Measurements from ENCODE around the gene RASD1.

Gene RASD1

GRCh38 chr17:17481860-17482259 is 14.3 kb downstream of the RASD1 start:
- Histone ChIP-seq H3K27ac (ENCODE audit: low read depth, low read length, severe bottlenecking) (no peak overlapping the region), H3K4me3 (ENCODE audit: extremely low read depth, insufficient read depth, low read length, poor library complexity, severe bottlenecking) (no peak overlapping the region), H3K4me1 (ENCODE audit: control insufficient read depth, insufficient read depth, low read length, poor library complexity, severe bottlenecking) (peaks cover 14% of the 10 kb centered on the region), H3K36me3 (ENCODE audit: control insufficient read depth, insufficient read depth, low read length) (peaks cover 52% of the 10 kb centered on the region), H3K9me3 (ENCODE audit: control insufficient read depth, low read length) (no peaks in the 10 kb centered on the region)
- whole genome bisulfite sequencing, 2 experiments (ENCODE audit: insufficient coverage in 2 of 2) = 93% methylated on average over 3 to 4 of the region's 5 CpGs

- Histone ChIP-seq H3K36me3 (ENCODE audit: control insufficient read depth, insufficient read depth, low read length) (peaks cover 47% of the 10 kb centered on the region), H3K4me1 (ENCODE audit: control insufficient read depth, insufficient read depth, low read length, poor library complexity, severe bottlenecking) (peaks cover 14% of the 10 kb centered on the region), H3K27ac (ENCODE audit: low read depth, low read length, severe bottlenecking) (no peak overlapping the region), H3K4me3 (ENCODE audit: extremely low read depth, insufficient read depth, low read length, poor library complexity, severe bottlenecking) (no peak overlapping the region), H3K9me3 (ENCODE audit: control insufficient read depth, low read length) (no peaks in the 10 kb centered on the region)
- WGBS, 2 experiments (ENCODE audit: insufficient coverage in 2 of 2) = 92 to 98% methylated on average over 6 of the region's 6 CpGs
Observed at GRCh38 chr17:17480593-17481148, 15.5 kb downstream of the RASD1 start.

GRCh38 chr17:17479209-17479608 is 17.0 kb downstream of the RASD1 start:
- 100% methylated on average over 3 of the region's 3 CpGs for WGBS, 2 experiments (ENCODE audit: insufficient coverage in 2 of 2)
- H3K4me3 ChIP-seq (ENCODE audit: extremely low read depth, insufficient read depth, low read length, poor library complexity, severe bottlenecking) = no peak overlapping the region
- H3K27ac ChIP-seq (ENCODE audit: low read depth, low read length, severe bottlenecking) = no peak overlapping the region
- H3K4me1 ChIP-seq (ENCODE audit: control insufficient read depth, insufficient read depth, low read length, poor library complexity, severe bottlenecking) = peaks cover 8% of the 10 kb centered on the region
- peaks cover 32% of the 10 kb centered on the region for H3K36me3 ChIP-seq (ENCODE audit: control insufficient read depth, insufficient read depth, low read length)
- H3K9me3 ChIP-seq (ENCODE audit: control insufficient read depth, low read length) = no peaks in the 10 kb centered on the region

GRCh38 chr17:17476865-17477467 is 19.2 kb downstream of the RASD1 start, which contains the start of gene MED9:
TSS of gene MED9 (plus strand) at chr17:17477000. CDS start at chr17:17477042, 42 bp downstream.
- WGBS, 2 experiments (ENCODE audit: insufficient coverage in 2 of 2) = 0% methylated on average over 20 to 46 of the region's 47 CpGs

GRCh38 chr17:17474341-17474740 is 21.9 kb downstream of the RASD1 start:
- Histone ChIP-seq H3K4me3 (ENCODE audit: extremely low read depth, insufficient read depth, low read length, poor library complexity, severe bottlenecking) (no peak overlapping the region), H3K4me1 (ENCODE audit: control insufficient read depth, insufficient read depth, low read length, poor library complexity, severe bottlenecking) (peaks cover 6% of the 10 kb centered on the region), H3K27ac (ENCODE audit: low read depth, low read length, severe bottlenecking) (no peak overlapping the region), H3K9me3 (ENCODE audit: control insufficient read depth, low read length) (no peaks in the 10 kb centered on the region), H3K36me3 (ENCODE audit: control insufficient read depth, insufficient read depth, low read length) (peaks cover 6% of the 10 kb centered on the region)
- 72 to 88% methylated on average over 4 of the region's 7 CpGs for WGBS, 2 experiments (ENCODE audit: insufficient coverage in 2 of 2)

More at GRCh38 chr17:17476865-17477467, 19.2 kb downstream of the RASD1 start, which contains the start of gene MED9:
- H3K4me1 ChIP-seq (ENCODE audit: control insufficient read depth, insufficient read depth, low read length, poor library complexity, severe bottlenecking) = peaks cover 6% of the 10 kb centered on the region
- H3K27ac ChIP-seq (ENCODE audit: low read depth, low read length, severe bottlenecking) = peak within 1 kb of the TSS; percentile 49
- H3K4me3 ChIP-seq (ENCODE audit: extremely low read depth, insufficient read depth, low read length, poor library complexity, severe bottlenecking) = peak within 1 kb of the TSS; percentile 96
- peaks cover 23% of the 10 kb centered on the region for H3K36me3 ChIP-seq (ENCODE audit: control insufficient read depth, insufficient read depth, low read length)
- no peaks in the 10 kb centered on the region for H3K9me3 ChIP-seq (ENCODE audit: control insufficient read depth, low read length)

GRCh38 chr17:17472333-17472920 is 23.8 kb downstream of the RASD1 start:
- no peaks in the 10 kb centered on the region for H3K9me3 ChIP-seq (ENCODE audit: control insufficient read depth, low read length)
- H3K4me3 ChIP-seq (ENCODE audit: extremely low read depth, insufficient read depth, low read length, poor library complexity, severe bottlenecking) = no peak overlapping the region
- no peaks in the 10 kb centered on the region for H3K4me1 ChIP-seq (ENCODE audit: control insufficient read depth, insufficient read depth, low read length, poor library complexity, severe bottlenecking)
- 74 to 80% methylated on average over 4 to 8 of the region's 8 CpGs for WGBS, 2 experiments (ENCODE audit: insufficient coverage in 2 of 2)
- H3K36me3 ChIP-seq (ENCODE audit: control insufficient read depth, insufficient read depth, low read length) = no peaks in the 10 kb centered on the region
- H3K27ac ChIP-seq (ENCODE audit: low read depth, low read length, severe bottlenecking) = no peak overlapping the region

- Histone ChIP-seq H3K4me1 (ENCODE audit: control insufficient read depth, insufficient read depth, low read length, poor library complexity, severe bottlenecking) (no peaks in the 10 kb centered on the region), H3K36me3 (ENCODE audit: control insufficient read depth, insufficient read depth, low read length) (no peaks in the 10 kb centered on the region), H3K4me3 (ENCODE audit: extremely low read depth, insufficient read depth, low read length, poor library complexity, severe bottlenecking) (no peak overlapping the region), H3K27ac (ENCODE audit: low read depth, low read length, severe bottlenecking) (no peak overlapping the region), H3K9me3 (ENCODE audit: control insufficient read depth, low read length) (no peaks in the 10 kb centered on the region)
- WGBS, 2 experiments (ENCODE audit: insufficient coverage in 2 of 2) = 100% methylated on average over 2 of the region's 3 CpGs; no CpG with 5 or more reads in 1 of the 2 experiments
Observed at GRCh38 chr17:17469996-17470395, 26.2 kb downstream of the RASD1 start.

GRCh38 chr17:17469358-17469757 is 26.8 kb downstream of the RASD1 start:
- WGBS, 2 experiments (ENCODE audit: insufficient coverage in 2 of 2) = 82 to 96% methylated on average over 4 of the region's 4 CpGs
- Histone ChIP-seq H3K27ac (ENCODE audit: low read depth, low read length, severe bottlenecking) (no peak overlapping the region), H3K9me3 (ENCODE audit: control insufficient read depth, low read length) (no peaks in the 10 kb centered on the region), H3K4me3 (ENCODE audit: extremely low read depth, insufficient read depth, low read length, poor library complexity, severe bottlenecking) (no peak overlapping the region), H3K4me1 (ENCODE audit: control insufficient read depth, insufficient read depth, low read length, poor library complexity, severe bottlenecking) (no peaks in the 10 kb centered on the region), H3K36me3 (ENCODE audit: control insufficient read depth, insufficient read depth, low read length) (no peaks in the 10 kb centered on the region)

GRCh38 chr17:17468217-17469010 is 27.8 kb downstream of the RASD1 start:
- Histone ChIP-seq H3K4me1 (ENCODE audit: control insufficient read depth, insufficient read depth, low read length, poor library complexity, severe bottlenecking) (no peaks in the 10 kb centered on the region), H3K9me3 (ENCODE audit: control insufficient read depth, low read length) (no peaks in the 10 kb centered on the region), H3K27ac (ENCODE audit: low read depth, low read length, severe bottlenecking) (no peak overlapping the region), H3K36me3 (ENCODE audit: control insufficient read depth, insufficient read depth, low read length) (no peaks in the 10 kb centered on the region), H3K4me3 (ENCODE audit: extremely low read depth, insufficient read depth, low read length, poor library complexity, severe bottlenecking) (no peak overlapping the region)
- WGBS, 2 experiments (ENCODE audit: insufficient coverage in 2 of 2) = 84 to 86% methylated on average over 3 to 5 of the region's 5 CpGs

- Histone ChIP-seq H3K4me3 (ENCODE audit: extremely low read depth, insufficient read depth, low read length, poor library complexity, severe bottlenecking) (no peak overlapping the region), H3K36me3 (ENCODE audit: control insufficient read depth, insufficient read depth, low read length) (no peaks in the 10 kb centered on the region), H3K27ac (ENCODE audit: low read depth, low read length, severe bottlenecking) (no peak overlapping the region), H3K9me3 (ENCODE audit: control insufficient read depth, low read length) (no peaks in the 10 kb centered on the region), H3K4me1 (ENCODE audit: control insufficient read depth, insufficient read depth, low read length, poor library complexity, severe bottlenecking) (no peaks in the 10 kb centered on the region)
- WGBS, 2 experiments (ENCODE audit: insufficient coverage in 2 of 2) = 70 to 79% methylated on average over 3 to 5 of the region's 5 CpGs
Observed at GRCh38 chr17:17467720-17468119, 28.5 kb downstream of the RASD1 start.
